ENCODE results near the gene RHBDF1.
"Not testable (repeated sequence)": the region's sequence is repeated elsewhere in the genome, so short reads cannot be mapped to it uniquely, and the experiment has no call there.

Gene RHBDF1

DNA sequence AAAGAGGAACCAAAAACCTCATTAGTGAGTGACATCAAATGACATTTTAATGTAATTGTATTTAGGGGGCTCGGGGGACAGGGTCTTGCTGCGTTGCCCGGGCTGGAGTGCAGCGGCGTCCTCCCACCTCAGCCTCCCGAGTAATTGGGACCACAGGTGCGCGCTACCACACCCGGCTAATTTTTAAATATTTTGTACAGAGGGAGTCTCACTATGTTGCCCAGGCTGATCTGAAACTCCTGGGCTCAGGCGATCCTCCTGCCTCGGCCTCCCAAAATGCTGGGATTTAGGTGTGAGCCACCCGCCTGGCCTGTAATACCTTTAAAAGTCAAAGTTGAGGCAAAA is 18.2 kb downstream of the RHBDF1 start:
- ATAC-seq = no peak
- TF ChIP-seq ZNF565 (CRISPR knock-in tag; conservative IDR thresholded peaks at IDR 0.05; ENCODE audit: low read depth) (no peak), PATZ1 (CRISPR knock-in tag; IDR thresholded peaks at IDR 0.05; ENCODE audit: borderline replicate concordance) (no peak), PPARA (CRISPR knock-in tag; IDR thresholded peaks at IDR 0.05; ENCODE audit: borderline replicate concordance) (no peak), CSDC2 (CRISPR knock-in tag; IDR thresholded peaks at IDR 0.05) (no peak), ARNTL (CRISPR knock-in tag; IDR thresholded peaks at IDR 0.05; ENCODE audit: borderline replicate concordance, low read depth) (no peak), ZC3H10 (CRISPR knock-in tag; IDR thresholded peaks at IDR 0.05) (no peak), ZNF8 (CRISPR knock-in tag; IDR thresholded peaks at IDR 0.05) (no peak)

GRCh38 chr16:53346-54236 is 18.8 kb downstream of the RHBDF1 start, which contains the start of the genes POLR3K and SNRNP25:
POLR3K (minus strand) TSS chr16:53608; CDS start chr16:53586, 22 bp downstream.
SNRNP25 (plus strand) TSS chr16:53828; CDS start chr16:54017, 189 bp downstream.
- no peak for TF ChIP-seq ZFP3 (CRISPR knock-in tag; IDR thresholded peaks at IDR 0.05)
- ATAC-seq = peak; percentile 97

GRCh38 chr16:50769-51591 is 21.5 kb downstream of the RHBDF1 start:
- TF ChIP-seq CSDC2 (CRISPR knock-in tag; IDR thresholded peaks at IDR 0.05) (no peak), RARB (CRISPR knock-in tag; IDR thresholded peaks at IDR 0.05) (no peak), TOX (CRISPR knock-in tag; IDR thresholded peaks at IDR 0.05; ENCODE audit: borderline replicate concordance) (no peak), ZNF8 (CRISPR knock-in tag; IDR thresholded peaks at IDR 0.05) (no peak), CSRNP3 (CRISPR knock-in tag; IDR thresholded peaks at IDR 0.05) (no peak), POU6F1 (CRISPR knock-in tag; IDR thresholded peaks at IDR 0.05; ENCODE audit: borderline replicate concordance, low read depth) (no peak), ZNF565 (CRISPR knock-in tag; conservative IDR thresholded peaks at IDR 0.05; ENCODE audit: low read depth) (no peak), ZC3H10 (CRISPR knock-in tag; IDR thresholded peaks at IDR 0.05) (no peak), ARNTL (CRISPR knock-in tag; IDR thresholded peaks at IDR 0.05; ENCODE audit: borderline replicate concordance, low read depth) (no peak), CREB5 (CRISPR knock-in tag; IDR thresholded peaks at IDR 0.05; ENCODE audit: low read depth) (no peak)
- no peak for ATAC-seq

DNA sequence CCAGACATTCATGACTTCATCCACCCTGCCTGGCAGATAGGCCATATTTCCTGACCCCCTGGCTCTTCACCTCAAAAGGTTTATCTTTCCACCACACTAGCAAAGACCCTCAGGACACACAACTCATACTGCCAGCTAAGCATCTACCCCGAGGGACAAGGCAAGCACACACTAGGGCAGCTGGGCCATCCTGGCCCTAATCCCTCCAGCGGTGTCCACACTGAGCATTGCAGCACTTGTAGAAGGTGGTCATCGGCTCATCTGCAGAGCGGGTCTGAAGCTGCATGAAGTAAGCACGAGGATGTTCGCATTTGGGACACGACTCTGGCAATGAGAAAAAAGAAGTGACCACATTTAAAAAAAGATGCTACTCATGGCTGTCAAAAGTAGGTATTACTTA is 25.2 kb downstream of the RHBDF1 start:
- no peak for TF ChIP-seq PATZ1 (CRISPR knock-in tag; IDR thresholded peaks at IDR 0.05; ENCODE audit: borderline replicate concordance)
- TF ChIP-seq PPARA (CRISPR knock-in tag; IDR thresholded peaks at IDR 0.05; ENCODE audit: borderline replicate concordance) = no peak
- TF ChIP-seq GLIS3 (CRISPR knock-in tag; IDR thresholded peaks at IDR 0.05) = no peak
- TF ChIP-seq OSR1 (CRISPR knock-in tag; IDR thresholded peaks at IDR 0.05) = no peak
- TF ChIP-seq TOX (CRISPR knock-in tag; IDR thresholded peaks at IDR 0.05; ENCODE audit: borderline replicate concordance) = no peak
- no peak for TF ChIP-seq ZNF8 (CRISPR knock-in tag; IDR thresholded peaks at IDR 0.05)
- TF ChIP-seq RARB (CRISPR knock-in tag; IDR thresholded peaks at IDR 0.05) = no peak
- TF ChIP-seq CSRNP3 (CRISPR knock-in tag; IDR thresholded peaks at IDR 0.05) = no peak
- no peak for TF ChIP-seq ZNF565 (CRISPR knock-in tag; conservative IDR thresholded peaks at IDR 0.05; ENCODE audit: low read depth)
- TF ChIP-seq ARNTL (CRISPR knock-in tag; IDR thresholded peaks at IDR 0.05; ENCODE audit: borderline replicate concordance, low read depth) = no peak
- TF ChIP-seq CREB5 (CRISPR knock-in tag; IDR thresholded peaks at IDR 0.05; ENCODE audit: low read depth) = no peak
- no peak for TF ChIP-seq ZFP3 (CRISPR knock-in tag; IDR thresholded peaks at IDR 0.05)
- TF ChIP-seq ZNF70 (CRISPR knock-in tag; IDR thresholded peaks at IDR 0.05) = no peak
- no peak for ATAC-seq

DNA sequence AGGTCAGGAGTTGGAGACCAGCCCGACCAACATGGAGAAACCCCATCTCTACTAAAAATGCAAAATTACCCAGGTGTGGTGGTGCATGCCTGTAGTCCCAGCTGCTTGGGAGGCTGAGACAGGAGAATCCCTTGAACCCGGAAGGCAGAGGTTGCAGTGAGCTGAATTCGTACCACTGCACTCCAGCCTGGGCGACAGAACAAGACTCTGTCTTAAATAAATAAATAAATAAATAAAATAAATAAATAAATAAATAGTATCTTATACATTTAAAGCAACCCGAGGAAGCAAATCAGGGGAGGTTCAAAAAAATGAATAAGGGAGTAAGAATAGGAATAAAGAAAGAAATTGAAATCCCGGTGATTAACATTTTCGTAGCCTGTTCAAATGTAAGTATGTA is 25.9 kb downstream of the RHBDF1 start:
- ATAC-seq = not testable (repeated sequence)
